Esophagus muscularis mucosa (tissue), 4 donors: ENCODE results near the gene GALNT13.

Experiments
- EP300 ChIP-seq: sonication (generic); formaldehyde crosslinking; IDR thresholded peaks from one replicate; pipeline ENCODE4 v1.6.1; 2017; ENCODE audit warnings: antibody characterized with exemption
- POLR2A ChIP-seq: fragments of 450-650 bp; IDR thresholded peaks from one replicate; pipeline ENCODE4 v1.6.1; 2017; ENCODE audit warnings: antibody characterized with exemption, moderate library complexity, mild to moderate bottlenecking, low read depth
- POLR2AphosphoS5 ChIP-seq, 2 donors: sonication (generic); formaldehyde crosslinking; IDR thresholded peaks; one replicate each; pipeline ENCODE4 v1.6.1; 2017; ENCODE audit warnings: antibody characterized with exemption in 2 of 2
- TF ChIP-seq, protein P1 (sequence below), 3 experiments: fragments of 200-600 bp in 2 of 3; fragments of 450-650 bp in 1 of 3; sonication (generic) in 2 of 3; IDR thresholded peaks; one replicate each; pipeline ENCODE4 v1.5.1; 2017 to 2019; ENCODE audit warnings: antibody characterized with exemption in 3 of 3, mild to moderate bottlenecking in 2 of 3, moderate library complexity in 1 of 3

DNA sequence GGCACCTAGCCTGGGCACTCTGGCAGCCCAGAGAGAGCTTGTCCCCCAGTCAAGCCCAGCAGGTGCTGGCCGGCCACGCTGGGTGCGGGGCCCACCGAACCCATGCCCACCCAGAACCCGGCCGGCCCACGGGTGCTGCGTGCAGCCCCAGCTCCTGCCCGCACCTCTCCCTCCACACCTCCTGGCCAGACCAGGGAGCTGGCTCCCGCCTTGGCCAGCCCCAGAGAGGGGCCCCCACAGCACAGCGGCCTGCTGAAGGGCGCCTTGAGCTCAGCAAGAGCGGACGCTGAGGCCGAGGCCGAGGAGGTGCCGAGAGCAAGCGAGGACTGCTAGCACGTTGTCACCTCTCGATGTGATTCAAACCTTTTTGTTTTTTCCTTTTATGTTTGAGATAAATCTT lies 419.8 kb downstream of the GALNT13 start:
- TF ChIP-seq POLR2AphosphoS5 (IDR thresholded peaks at IDR 0.05) (no peak), POLR2A (no peak), EP300 (no peak)
- TF ChIP-seq, protein P1, sequence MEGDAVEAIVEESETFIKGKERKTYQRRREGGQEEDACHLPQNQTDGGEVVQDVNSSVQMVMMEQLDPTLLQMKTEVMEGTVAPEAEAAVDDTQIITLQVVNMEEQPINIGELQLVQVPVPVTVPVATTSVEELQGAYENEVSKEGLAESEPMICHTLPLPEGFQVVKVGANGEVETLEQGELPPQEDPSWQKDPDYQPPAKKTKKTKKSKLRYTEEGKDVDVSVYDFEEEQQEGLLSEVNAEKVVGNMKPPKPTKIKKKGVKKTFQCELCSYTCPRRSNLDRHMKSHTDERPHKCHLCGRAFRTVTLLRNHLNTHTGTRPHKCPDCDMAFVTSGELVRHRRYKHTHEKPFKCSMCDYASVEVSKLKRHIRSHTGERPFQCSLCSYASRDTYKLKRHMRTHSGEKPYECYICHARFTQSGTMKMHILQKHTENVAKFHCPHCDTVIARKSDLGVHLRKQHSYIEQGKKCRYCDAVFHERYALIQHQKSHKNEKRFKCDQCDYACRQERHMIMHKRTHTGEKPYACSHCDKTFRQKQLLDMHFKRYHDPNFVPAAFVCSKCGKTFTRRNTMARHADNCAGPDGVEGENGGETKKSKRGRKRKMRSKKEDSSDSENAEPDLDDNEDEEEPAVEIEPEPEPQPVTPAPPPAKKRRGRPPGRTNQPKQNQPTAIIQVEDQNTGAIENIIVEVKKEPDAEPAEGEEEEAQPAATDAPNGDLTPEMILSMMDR (IDR thresholded peaks at IDR 0.05), result no peak
